Tongue (tissue), 2 donors: ENCODE results near the gene OTOF. TPM values are rescaled to one million over a fixed set of nuclear protein-coding genes. Genes with fewer than 3 reads are reported as not detected.

Experiments used
- DNase-seq: peaks from one replicate; pipeline ENCODE4 v3.0.0-alpha.2; 2015
- total RNA-seq: library from RNA; depleted of rRNA; stranded (reverse); fragments of >200 nt; gene quantifications from one replicate; pipeline ENCODE4 v1.2.3, GENCODE V29; 2014

OTOF gene
- total RNA-seq, 1 donor from 2014 or later: 12.4 TPM

GRCh38 chr2:26495705-26496297 lies 17.9 kb upstream of the OTOF start:
- no peak for DNase-seq

GRCh38 chr2:26494891-26495290 lies 17.0 kb upstream of the OTOF start:
- no peak for DNase-seq

GRCh38 chr2:26494199-26494598 lies 16.3 kb upstream of the OTOF start:
- DNase-seq: no peak

GRCh38 chr2:26493566-26493965 lies 15.6 kb upstream of the OTOF start:
- no peak for DNase-seq

GRCh38 chr2:26492749-26493515 lies 15.0 kb upstream of the OTOF start:
- no peak for DNase-seq

- no peak for DNase-seq
These were observed 13.7 kb upstream of the OTOF start for GRCh38 chr2:26491563-26492167.

- DNase-seq: no peak
These were observed 11.4 kb upstream of the OTOF start for GRCh38 chr2:26489213-26489850.

GRCh38 chr2:26488463-26489212 lies 10.7 kb upstream of the OTOF start:
- no peak for DNase-seq

GRCh38 chr2:26487192-26487591 lies 9.3 kb upstream of the OTOF start:
- no peak for DNase-seq

GRCh38 chr2:26486789-26487188 lies 8.9 kb upstream of the OTOF start:
- no peak for DNase-seq

GRCh38 chr2:26485725-26486418 lies 7.9 kb upstream of the OTOF start:
- no peak for DNase-seq

- DNase-seq: no peak
These were observed 7.2 kb upstream of the OTOF start for GRCh38 chr2:26485099-26485498.

GRCh38 chr2:26484579-26484978 lies 6.7 kb upstream of the OTOF start:
- peak; percentile 39 for DNase-seq

GRCh38 chr2:26483957-26484565 lies 6.1 kb upstream of the OTOF start:
- peak; percentile 93 for DNase-seq

- peak; percentile 62 for DNase-seq
These were observed 5.6 kb upstream of the OTOF start for GRCh38 chr2:26483516-26483915.

GRCh38 chr2:26483027-26483326 lies 5.1 kb upstream of the OTOF start:
- no peak for DNase-seq

- no peak for DNase-seq
These were observed 4.5 kb upstream of the OTOF start for GRCh38 chr2:26482211-26483026.

GRCh38 chr2:26481706-26482105 lies 3.8 kb upstream of the OTOF start:
- no peak for DNase-seq

GRCh38 chr2:26480566-26481423 lies 2.9 kb upstream of the OTOF start:
- DNase-seq: no peak
